Activated CD4-positive, alpha-beta T cell treated with anti-CD3 and anti-CD28 coated beads, Interleukin-2, Interleukin-4, amounts not matched to agents 100 ng/mL and 50 ng/mL, durations not matched to agents 16 hours and 8 hours (primary cell): ENCODE measurements around the gene ASNSD1.
"Not testable (repeated sequence)": the region's sequence is repeated elsewhere in the genome, so short reads cannot be mapped to it uniquely, and the experiment has no call there.

Source experiments
- DNase-seq: peaks from one replicate; pipeline ENCODE4 v3.0.0-alpha.2; 2020; ENCODE audit warnings: low spot score

ASNSD1 gene

DNA sequence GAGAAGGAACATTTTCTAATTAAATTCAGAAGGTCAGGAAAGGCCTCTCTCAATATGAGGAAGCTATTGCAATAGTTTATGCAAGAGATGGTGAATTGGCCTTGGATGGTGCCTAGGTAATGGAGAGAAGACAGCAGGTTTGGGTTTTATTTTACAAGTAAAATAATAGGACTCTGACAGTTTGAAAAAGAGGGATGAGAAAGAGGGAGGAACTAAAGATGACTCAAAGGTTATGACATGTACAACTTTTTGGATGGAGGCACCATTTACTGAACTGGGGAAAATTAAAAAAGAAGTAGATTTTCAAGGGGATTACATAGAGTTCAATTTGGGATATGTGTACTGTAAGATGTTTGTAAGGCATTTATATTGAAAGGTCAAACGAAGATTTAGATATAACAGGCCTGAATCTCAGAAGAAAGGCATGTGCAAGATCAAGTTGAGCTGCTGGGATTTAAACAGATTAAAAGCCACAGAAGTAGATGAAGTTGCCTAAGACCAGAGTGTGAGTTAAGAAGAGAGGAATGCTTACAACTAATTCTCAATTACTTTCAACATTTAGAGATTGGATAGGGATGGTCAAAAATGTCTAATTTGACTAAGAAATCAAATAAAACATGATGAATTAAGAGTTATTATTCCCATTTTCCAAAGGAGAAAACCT is 12.3 kb upstream of the ASNSD1 start:
- DNase-seq = no peak

DNA sequence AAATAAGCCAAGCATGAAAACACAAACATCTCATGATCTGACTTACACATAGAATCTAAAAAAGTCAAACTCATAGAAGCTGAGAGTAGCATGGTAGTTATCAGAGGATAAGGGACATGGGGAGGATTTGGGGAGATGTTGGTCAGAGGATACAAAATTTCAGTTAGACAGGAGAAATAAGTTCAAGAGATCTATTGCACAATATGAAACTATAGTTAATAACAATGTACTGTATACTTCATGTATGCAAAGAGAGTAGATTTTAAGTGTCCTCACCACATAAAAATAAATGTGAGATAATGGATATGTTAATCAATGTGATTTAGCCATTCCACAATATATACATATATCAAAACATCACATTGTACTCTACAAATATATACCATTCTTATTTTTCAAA is 10.0 kb upstream of the ASNSD1 start:
- DNase-seq = no peak

DNA sequence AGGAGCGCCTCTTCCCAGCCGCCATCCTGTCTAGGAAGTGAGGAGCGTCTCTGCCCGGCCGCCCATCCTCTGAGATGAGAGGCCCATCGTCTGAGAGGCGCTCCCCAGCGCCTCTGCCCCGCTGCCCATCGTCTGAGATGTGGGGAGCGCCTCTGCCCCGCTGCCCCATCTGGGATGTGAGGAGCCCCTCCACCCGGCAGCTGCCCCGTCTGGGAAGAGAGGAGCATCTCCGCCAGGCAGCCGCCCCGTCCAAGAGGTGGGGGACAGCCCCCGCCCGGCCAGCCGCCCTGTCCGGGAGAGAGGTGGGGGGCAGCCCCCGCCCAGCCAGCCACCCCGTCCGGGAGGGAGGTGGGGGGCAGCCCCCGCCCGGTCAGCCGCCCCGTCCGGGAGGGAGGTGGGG is 7.8 kb upstream of the ASNSD1 start:
- DNase-seq = not testable (repeated sequence)

DNA sequence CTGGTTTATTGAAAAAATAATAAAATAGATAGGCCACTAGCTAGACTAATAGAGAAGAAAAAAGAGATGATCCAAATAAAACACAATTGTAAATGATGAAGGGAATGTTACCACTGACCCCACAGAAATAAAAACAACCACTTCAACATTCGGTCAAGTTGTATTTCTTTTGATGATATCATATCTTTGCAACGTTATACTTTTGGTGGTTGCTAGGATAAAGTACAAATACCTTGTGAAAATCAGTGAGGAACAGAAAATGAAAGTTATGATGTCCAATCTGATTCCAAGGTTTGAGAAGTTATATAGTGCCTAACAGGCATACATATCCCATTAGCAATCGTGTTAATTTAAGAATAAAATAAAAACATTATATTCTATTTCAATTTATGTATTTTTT is 6.6 kb upstream of the ASNSD1 start:
- DNase-seq = no peak

DNA sequence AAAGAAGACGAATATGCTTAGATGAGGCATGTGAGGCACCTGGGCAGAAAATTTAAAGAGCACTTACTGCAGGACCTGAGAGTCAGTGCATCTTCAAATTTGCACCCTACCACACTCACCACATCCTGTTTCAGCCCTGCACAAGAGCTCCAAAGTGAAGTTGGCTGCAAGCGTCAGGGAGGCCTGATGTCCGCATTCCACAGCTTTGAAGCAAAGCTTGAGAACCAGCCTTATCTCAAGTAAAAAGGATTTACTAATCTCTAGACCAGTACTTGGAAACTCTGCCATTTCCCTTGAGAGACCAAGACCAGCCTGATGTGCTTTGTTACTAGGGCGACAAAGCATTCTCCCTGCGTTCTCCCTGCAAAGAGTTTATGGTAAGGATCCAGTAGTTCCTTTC is 3.4 kb upstream of the ASNSD1 start:
- DNase-seq = peak; percentile 82

DNA sequence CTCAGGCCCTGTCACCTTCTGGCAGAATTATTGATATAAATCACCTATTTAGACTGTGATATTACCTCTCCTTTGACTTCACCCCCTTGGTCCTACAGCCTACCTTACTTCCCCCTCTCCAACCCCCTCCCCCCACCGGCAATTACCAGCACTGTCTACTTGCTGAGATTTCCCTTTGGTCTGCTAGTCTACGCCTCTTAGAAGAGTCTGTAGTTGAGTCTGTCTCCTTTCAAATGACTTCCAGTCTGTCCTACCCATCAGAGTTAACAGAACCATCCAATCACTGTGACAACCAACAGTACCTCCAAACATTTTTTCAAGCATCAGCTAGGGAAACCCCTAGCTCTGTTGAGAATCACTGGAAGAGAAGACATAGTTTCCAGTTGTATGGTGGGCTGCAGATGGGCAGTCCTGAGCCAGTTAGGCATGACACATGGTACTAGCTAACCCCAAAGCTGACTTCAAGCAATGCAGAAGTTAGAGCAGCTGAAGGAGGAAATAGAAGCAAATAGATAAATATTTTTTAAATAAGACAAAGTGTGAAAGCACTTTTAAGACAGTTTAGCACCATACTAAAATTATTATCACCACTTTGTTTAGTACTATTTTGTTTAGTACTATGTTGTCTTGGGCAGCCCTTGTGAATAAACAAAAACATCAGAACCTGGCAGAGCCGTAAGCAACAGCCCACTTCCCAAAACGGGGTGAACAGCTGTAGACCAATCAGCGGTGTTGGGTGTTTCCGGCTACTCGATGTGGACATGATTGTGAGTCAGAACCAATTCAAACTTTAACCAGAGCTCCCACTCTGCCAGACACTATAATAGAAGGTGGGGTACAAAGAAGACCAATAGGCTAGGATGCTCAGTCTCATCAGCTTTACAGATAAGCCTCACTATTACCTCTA is 2.7 kb upstream of the ASNSD1 start:
- peak; percentile 22 for DNase-seq

DNA sequence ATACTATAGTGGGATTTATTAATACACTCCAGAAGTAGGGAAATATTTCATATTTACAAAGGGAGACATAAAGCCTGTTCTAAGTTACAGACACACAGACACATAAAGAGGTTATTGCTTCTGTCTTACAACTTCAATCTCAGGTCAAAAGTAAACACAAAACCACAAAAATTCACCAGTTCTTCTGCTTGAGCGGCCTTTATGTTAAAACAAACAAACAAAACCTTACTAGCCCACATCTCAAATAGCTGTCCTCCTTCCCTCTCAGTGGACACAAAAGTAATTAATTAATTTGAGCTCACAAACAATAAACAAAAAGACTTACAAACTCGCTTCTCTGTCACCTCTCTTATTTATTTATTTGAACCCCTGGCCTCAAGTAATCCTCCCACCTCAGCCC is 1.5 kb upstream of the ASNSD1 start:
- DNase-seq = no peak

DNA sequence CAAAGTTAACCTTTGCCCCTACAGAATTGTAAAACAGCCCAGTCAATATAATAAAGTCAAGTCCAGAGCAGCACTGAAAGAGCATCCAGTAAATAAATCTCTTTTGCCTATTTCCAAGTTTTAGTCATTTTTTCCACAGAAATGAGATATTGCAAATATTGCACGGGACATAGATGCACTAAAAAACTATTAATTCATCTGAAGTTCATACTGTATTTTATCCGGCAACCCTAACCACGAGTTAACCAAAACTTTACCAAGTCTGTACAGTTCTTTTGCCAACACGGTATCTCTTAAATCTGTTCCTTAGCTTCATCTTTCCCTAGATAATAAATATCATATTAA is 484 bp upstream of the ASNSD1 start:
- DNase-seq = no peak

DNA sequence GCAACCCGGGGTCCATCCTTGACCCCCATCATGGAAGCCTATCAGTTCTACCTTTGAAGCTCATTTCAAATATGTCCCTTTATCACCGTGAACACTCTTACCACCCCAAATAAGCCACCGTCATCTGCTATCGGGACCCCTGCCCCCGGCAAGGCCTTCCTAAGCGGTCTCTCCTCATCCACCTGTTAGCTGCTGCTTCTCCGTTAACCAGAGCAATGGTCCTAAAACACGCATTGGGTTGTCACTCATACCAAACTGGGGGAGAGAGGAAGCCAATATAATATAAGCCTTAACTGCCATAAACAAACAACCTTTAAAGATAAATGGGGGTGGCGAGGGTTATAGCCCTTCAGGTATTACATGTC is 680 bp downstream of the ASNSD1 start:
- no peak for DNase-seq

DNA sequence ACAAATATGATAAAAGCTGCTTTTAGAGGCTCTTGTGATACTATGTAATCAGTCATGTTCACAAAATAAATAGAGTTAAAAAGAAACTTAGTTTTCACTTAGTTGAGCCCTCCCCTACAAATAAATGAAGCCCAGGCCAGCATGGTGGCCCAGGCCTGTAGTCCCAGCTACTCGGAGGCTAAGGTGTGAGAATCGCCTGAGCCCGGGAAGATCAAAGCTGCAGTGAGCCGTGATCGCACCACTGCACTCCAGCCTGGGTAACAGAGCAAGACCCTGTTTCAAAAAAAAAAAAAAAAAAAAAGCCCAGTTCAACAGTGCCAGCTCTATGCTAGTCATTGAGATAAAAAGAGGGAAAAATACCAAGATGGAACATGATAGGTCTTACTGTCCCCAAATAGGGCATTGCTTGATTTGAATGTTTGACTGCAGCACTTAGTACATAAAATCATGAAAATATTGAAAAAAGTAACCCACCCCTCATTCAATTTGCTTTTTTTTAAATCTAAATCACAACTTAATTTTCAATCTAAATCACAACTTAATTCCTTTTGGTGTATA is 1.5 kb downstream of the ASNSD1 start:
- no peak for DNase-seq

DNA sequence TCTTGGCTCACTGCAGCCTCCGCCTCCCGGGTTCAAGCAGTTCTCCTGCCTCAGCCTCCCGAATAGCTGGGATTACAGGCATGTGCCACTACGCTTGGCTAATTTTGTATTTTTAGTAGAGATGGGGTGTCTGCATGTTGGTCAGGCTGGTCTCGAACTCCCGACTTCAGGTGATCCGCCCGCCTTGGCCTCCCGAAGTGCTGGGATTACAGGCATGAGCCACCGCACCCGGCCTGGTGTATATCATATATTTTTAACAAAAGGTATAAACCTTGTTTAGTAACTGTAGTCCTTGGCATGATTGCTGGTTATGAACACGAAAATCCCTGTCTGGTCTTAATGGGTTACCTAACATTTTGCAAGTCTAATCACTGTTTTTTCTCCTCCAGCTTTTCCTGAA is 2.1 kb downstream of the ASNSD1 start:
- not testable (repeated sequence) for DNase-seq

DNA sequence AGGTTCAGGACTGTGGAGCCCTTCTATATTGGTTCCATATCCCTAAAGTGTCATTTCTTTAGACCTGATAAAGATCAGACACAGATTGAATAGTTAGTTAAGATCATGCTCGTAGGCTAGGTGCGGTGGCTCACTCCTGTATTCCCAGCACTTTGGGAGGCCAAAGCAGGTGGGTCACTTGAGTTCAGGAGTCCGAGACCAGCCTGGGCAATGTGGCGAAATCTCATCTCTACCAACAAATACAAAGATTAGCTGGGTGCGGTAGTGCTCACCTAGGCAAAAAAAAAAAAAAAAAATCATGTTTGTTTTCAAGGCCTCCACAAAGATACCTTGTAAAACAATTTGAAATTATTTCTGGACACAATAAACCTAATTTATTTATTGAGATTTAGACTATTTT is 8.7 kb downstream of the ASNSD1 start:
- DNase-seq = no peak

DNA sequence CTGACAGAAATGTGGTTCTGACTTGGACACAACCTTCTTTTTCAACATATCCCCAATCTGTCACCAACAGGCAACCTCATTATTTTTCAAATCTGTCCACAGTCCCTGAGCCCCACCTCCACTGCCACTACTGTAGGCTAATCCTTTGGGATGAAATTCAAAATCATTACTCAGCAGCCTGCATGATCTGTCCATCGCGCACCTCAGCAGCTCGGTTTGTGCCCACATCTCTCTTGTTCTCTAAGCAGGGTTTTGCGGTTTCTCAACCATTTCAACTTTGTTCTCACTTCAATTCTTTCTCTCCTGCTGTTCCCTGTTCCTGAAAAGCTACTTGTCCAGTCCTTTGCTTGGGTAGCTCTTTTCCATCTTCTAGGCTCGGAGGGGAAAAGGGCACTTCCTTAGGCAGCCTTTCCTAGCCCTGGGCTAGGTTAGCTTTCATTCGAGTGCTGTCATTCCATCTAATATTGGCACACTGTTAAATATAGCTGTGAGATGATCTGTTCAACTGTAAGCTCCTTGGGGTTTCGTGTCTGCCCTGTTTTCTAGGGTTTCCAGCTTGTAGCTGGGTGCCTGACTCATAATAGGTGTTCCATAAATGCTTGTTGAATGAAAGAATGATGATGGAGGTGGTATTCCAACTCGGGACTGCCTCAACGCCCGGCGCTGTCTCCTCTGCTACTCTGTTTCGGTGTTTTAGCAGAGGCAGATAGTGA is 12.6 kb downstream of the ASNSD1 start:
- DNase-seq = no peak

DNA sequence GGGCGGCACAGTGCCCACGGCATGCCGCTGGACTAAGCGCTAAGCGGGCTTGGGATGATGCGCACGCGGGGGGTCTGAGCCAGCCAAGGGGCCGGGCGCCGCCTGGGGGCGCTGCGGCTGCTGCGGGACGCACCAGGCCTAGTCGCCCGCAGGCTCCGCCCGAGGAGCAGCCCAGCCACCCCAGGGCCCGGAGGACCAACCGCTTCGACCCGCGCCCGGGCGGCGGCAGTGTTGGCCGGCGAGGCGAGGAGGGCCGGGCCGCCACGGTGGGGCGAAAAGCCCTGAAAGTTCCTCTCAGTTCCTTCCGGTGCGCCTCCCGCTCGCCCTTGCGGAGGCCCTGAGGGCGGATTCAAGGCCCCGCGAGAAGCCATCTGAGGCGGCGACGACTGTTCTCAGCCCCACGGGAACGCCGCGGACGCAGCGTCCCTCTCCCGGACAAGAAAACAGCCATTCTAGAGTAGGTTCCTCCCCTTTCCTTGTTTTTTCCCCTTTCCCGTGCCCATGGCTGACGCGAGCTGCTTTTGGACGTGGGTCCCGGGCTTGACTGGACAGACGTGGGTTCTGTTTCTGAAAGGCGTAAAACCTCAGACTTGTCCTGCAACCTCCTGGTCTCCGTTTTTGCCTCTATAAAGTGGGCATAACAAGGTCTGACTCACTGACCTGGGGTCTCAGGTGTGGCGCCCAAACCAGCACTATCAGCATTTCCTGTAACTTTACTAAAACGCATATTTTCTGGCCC is 13.3 kb downstream of the ASNSD1 start, which contains the start of gene ANKAR:
ANKAR (plus strand) TSS at position 297 of the 739 bp plus-strand sequence. CDS start 1,821 bp downstream, outside the sequence.
- DNase-seq = peak; percentile 79

DNA sequence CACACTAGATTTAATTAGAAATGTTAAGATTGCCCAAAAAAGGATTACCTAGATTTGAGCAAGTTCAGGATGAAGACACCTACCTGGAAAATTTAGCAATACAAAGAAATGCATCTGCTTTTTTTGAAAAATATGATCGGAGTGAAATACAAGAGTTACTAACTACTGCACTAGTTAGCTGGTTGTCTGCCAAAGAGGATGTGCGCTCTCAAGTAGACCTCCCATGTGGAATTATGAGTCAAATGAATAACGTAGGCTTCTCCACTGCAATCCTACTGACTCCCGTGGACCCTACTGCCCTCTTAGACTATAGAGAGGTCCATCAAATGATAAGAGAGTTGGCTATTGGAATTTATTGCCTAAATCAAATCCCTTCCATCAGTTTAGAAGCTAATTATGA is 15.2 kb downstream of the ASNSD1 start:
- DNase-seq = no peak

DNA sequence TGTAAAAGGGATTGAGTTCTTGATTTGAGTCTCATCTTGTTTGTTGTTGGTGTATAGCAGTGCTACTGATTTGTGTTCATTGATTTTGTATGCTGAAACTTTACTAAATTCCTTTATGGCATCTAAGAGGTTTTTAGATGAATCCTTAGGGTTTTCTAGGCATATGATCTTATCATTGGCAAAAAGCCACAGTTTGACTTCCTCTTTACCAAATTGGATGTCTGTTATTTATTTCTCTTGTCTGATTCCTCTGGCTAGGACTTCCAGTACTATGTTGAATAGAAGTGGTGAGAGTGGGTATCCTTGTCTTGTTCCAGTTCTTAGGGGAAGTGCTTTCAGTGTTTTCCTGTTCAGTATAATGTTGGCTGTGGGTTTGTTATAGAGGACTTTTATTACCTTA is 18.0 kb downstream of the ASNSD1 start:
- DNase-seq = no peak

DNA sequence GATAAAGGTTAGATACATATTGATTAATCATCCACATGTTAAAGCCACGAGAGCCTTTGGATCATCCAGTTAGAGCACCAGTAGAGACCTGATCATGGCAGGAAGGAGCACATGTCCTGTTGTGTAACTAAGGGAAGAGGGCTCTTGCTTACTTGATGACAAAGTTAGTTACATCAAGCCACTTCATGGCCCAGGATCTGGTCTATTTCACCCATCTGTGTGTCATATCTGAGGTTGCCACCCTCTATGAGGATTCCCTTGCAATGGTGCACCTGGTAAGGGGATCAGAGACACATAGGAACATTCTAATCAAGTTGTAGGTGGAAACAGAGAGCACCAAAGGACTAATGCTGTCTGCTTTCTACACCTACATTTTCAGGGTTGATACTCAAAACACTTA is 19.9 kb downstream of the ASNSD1 start:
- DNase-seq = no peak

DNA sequence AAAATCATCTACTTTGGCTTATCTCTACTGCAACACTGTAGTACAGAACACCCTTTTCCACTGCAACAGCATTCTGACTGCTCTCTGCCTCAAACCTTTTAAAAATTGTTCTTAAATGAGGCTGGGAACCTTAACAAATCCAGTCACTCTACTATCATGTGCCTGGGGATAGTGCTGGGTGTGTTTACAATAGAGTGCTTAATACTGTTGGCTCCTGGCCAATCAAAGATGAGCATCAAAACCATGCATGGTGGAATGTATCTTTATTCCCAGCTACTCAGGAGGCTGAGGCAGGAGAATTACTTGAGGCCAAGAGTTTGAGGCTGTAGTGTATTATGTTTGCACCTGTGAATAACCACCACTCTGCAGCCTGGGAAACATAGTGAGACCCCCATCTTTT is 20.6 kb downstream of the ASNSD1 start:
- no peak for DNase-seq

DNA sequence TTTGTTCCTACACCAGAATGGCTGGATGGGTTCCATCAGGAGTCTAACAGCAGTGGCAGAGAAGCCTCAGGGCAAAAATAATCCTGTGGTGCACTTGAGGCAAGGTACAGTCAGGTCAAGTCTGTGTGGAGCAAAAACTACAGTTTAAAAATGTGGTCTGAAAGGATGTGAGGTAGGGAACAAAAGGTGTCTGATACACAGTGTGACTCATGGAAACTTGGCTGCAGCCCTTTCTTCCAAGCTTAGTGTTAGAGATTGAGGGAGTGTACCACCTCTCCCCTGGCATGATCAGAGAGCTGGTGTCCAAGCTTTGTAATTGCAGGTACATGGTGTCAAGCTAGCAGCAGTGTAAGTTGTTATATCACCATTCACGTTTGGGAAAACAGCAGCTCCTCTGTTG is 22.1 kb downstream of the ASNSD1 start:
- DNase-seq = no peak

DNA sequence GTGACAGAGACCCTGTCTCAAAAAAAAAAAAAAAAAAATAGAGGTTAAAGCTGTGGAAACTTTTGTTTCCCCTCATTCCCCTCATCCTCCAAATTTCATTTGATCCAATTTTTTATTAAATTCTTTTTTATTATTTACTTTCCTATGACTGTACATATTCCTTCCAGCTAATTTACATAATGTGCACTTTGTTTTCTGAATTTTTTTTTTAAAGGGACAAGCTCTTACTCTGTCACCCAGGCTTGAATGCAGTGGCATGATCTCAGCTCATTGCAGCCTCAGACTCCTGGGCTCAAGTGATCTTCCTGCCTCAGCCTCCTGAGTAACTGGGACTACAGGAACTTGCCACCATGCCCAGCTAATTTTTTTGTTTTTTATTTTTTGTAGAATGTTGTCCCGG is 23.6 kb downstream of the ASNSD1 start:
- DNase-seq = no peak

DNA sequence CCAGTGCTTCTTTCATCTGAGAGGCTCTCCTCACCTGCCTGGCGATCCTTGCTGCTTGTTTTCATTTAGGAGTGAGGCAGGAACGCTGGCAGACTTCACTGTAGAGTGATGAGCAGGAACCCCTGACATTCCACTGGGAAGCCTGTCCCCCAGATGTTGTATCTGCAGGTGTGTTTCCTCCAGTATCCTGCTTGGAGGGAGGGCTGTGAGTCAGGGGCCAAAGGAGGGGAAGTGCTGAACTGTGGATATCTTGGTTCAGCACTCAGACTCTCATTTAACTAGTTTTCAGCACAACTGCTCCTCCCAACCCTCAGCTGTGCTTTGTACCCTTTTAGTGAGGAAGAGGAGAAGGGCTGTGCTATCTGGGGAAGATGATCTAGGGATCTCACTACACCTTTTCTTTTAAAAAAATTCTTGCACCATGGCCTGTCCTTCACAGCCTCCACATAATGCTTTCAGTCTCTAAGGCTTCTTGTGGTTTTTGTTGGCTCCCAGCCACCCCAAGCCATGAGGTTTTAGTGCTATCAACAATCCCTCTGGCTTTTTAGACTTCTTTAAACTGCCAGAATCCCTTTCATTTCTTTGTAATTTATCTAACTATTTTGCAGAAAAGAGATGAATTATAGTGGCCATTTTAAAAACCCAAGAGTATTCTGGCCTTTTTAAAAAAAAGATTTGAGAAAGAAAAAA is 24.4 kb downstream of the ASNSD1 start:
- DNase-seq = no peak
